ENCODE measurements around the gene FN3KRP.
"Not testable (repeated sequence)": the region's sequence is repeated elsewhere in the genome, so short reads cannot be mapped to it uniquely, and the experiment has no call there.

Gene FN3KRP

GRCh38 chr17:82740906-82741759 is 24.6 kb downstream of the FN3KRP start:
- H3K4me3 ChIP-seq (ENCODE audit: low read depth, low read length): no peak overlapping the region

GRCh38 chr17:82743344-82744219 is 27.1 kb downstream of the FN3KRP start:
- no peak overlapping the region for H3K4me3 ChIP-seq (ENCODE audit: low read depth, low read length)

GRCh38 chr17:82744736-82745135 is 28.2 kb downstream of the FN3KRP start:
- not testable (repeated sequence) for H3K4me3 ChIP-seq (ENCODE audit: low read depth, low read length)

GRCh38 chr17:82745524-82745923 is 29.0 kb downstream of the FN3KRP start:
- no peak overlapping the region for H3K4me3 ChIP-seq (ENCODE audit: low read depth, low read length)

GRCh38 chr17:82748756-82749155 is 32.2 kb downstream of the FN3KRP start:
- H3K4me3 ChIP-seq (ENCODE audit: low read depth, low read length): no peak overlapping the region

- peak overlapping the region; percentile 13 for H3K4me3 ChIP-seq (ENCODE audit: low read depth, low read length)
Observed at GRCh38 chr17:82750241-82750908, 33.9 kb downstream of the FN3KRP start.

- H3K4me3 ChIP-seq (ENCODE audit: low read depth, low read length): peak overlapping the region; percentile 66
Observed at GRCh38 chr17:82751171-82751570, 34.7 kb downstream of the FN3KRP start.

GRCh38 chr17:82751571-82752370 is 35.3 kb downstream of the FN3KRP start, which contains the start of gene TBCD:
TBCD (plus strand) TSS chr17:82752065; CDS start chr17:82752194, 129 bp downstream.
- H3K4me3 ChIP-seq (ENCODE audit: low read depth, low read length): peak within 1 kb of the TSS; percentile 84

GRCh38 chr17:82752371-82753200 is 36.1 kb downstream of the FN3KRP start:
- H3K4me3 ChIP-seq (ENCODE audit: low read depth, low read length): peak overlapping the region; percentile 84

GRCh38 chr17:82753201-82753464 is 36.6 kb downstream of the FN3KRP start:
- H3K4me3 ChIP-seq (ENCODE audit: low read depth, low read length): peak overlapping the region; percentile 84

GRCh38 chr17:82754297-82755208 is 38.0 kb downstream of the FN3KRP start:
- H3K4me3 ChIP-seq (ENCODE audit: low read depth, low read length): peak overlapping the region; percentile 22

GRCh38 chr17:82756166-82756565 is 39.7 kb downstream of the FN3KRP start:
- no peak overlapping the region for H3K4me3 ChIP-seq (ENCODE audit: low read depth, low read length)

GRCh38 chr17:82765371-82765770 is 48.9 kb downstream of the FN3KRP start:
- no peak overlapping the region for H3K4me3 ChIP-seq (ENCODE audit: low read depth, low read length)

- H3K4me3 ChIP-seq (ENCODE audit: low read depth, low read length): no peak overlapping the region
Observed at GRCh38 chr17:82767041-82767754, 50.7 kb downstream of the FN3KRP start.

GRCh38 chr17:82769041-82769440 is 52.5 kb downstream of the FN3KRP start:
- H3K4me3 ChIP-seq (ENCODE audit: low read depth, low read length): no peak overlapping the region

GRCh38 chr17:82772026-82772425 is 55.5 kb downstream of the FN3KRP start:
- H3K4me3 ChIP-seq (ENCODE audit: low read depth, low read length): no peak overlapping the region

- not testable (repeated sequence) for H3K4me3 ChIP-seq (ENCODE audit: low read depth, low read length)
Observed at GRCh38 chr17:82774456-82774855, 58.0 kb downstream of the FN3KRP start.

All from iPS-11a (cell line).